ENCODE measurements around the gene CDH4.

CDH4 gene

GRCh38 chr20:61332016-61332975 is 80.2 kb downstream of the CDH4 start:
- no peak for DNase-seq

GRCh38 chr20:61333484-61334108 is 81.5 kb downstream of the CDH4 start:
- DNase-seq, result no peak

- no peak for DNase-seq
Measured at GRCh38 chr20:61340157-61340556, 88.1 kb downstream of the CDH4 start.

GRCh38 chr20:61341605-61342004 is 89.5 kb downstream of the CDH4 start:
- no peak for DNase-seq

- DNase-seq, result no peak
Measured at GRCh38 chr20:61343934-61344333, 91.9 kb downstream of the CDH4 start.

GRCh38 chr20:61345656-61346055 is 93.6 kb downstream of the CDH4 start:
- DNase-seq, result no peak

GRCh38 chr20:61346996-61347395 is 94.9 kb downstream of the CDH4 start:
- no peak for DNase-seq

GRCh38 chr20:61347443-61347842 is 95.4 kb downstream of the CDH4 start:
- no peak for DNase-seq

GRCh38 chr20:61349447-61350165 is 97.5 kb downstream of the CDH4 start:
- DNase-seq, result no peak

- no peak for DNase-seq
Measured at GRCh38 chr20:61350500-61351250, 98.6 kb downstream of the CDH4 start.

GRCh38 chr20:61352346-61353260 is 100.5 kb downstream of the CDH4 start:
- no peak for DNase-seq

- DNase-seq, result no peak
Measured at GRCh38 chr20:61353261-61354000, 101.4 kb downstream of the CDH4 start.

GRCh38 chr20:61354001-61354390 is 101.9 kb downstream of the CDH4 start:
- DNase-seq, result no peak

- DNase-seq, result no peak
Measured at GRCh38 chr20:61354501-61354900, 102.4 kb downstream of the CDH4 start.

- no peak for DNase-seq
Measured at GRCh38 chr20:61354901-61355495, 102.9 kb downstream of the CDH4 start.

GRCh38 chr20:61355585-61355984 is 103.5 kb downstream of the CDH4 start:
- no peak for DNase-seq

- DNase-seq, result no peak
Measured at GRCh38 chr20:61356196-61356595, 104.1 kb downstream of the CDH4 start.

GRCh38 chr20:61357119-61357518 is 105.1 kb downstream of the CDH4 start:
- no peak for DNase-seq

GRCh38 chr20:61359254-61359653 is 107.2 kb downstream of the CDH4 start:
- no peak for DNase-seq

- no peak for DNase-seq
Measured at GRCh38 chr20:61360296-61360695, 108.2 kb downstream of the CDH4 start.

- no peak for DNase-seq
Measured at GRCh38 chr20:61360940-61361339, 108.9 kb downstream of the CDH4 start.
